Activated CD4-positive, alpha-beta T cell treated with anti-CD3 and anti-CD28 coated beads, Interleukin-2, amount 10 ng/mL, durations not matched to agents 24 days and 14 days (primary cell): ENCODE measurements around the gene MED13L. TPM values are rescaled to one million over a fixed set of nuclear protein-coding genes. Genes with fewer than 3 reads are reported as not detected.
"Not testable (repeated sequence)": the region's sequence is repeated elsewhere in the genome, so short reads cannot be mapped to it uniquely, and the experiment has no call there.

ENCODE experiments used
- DNase-seq: peaks from one replicate; pipeline ENCODE4 v3.0.0; 2022
- H3K27ac Mint-ChIP-seq: one replicate; pipeline ENCODE4 v1.8.0; 2022; ENCODE audit warnings: mild to moderate bottlenecking, mixed read lengths
- H3K27me3 Mint-ChIP-seq: one replicate; pipeline ENCODE4 v1.8.0; 2022; ENCODE audit warnings: mixed read lengths
- H3K36me3 Mint-ChIP-seq: one replicate; pipeline ENCODE4 v1.8.0; 2022; ENCODE audit warnings: low read depth, mild to moderate bottlenecking, mixed read lengths
- H3K4me1 Mint-ChIP-seq: one replicate; pipeline ENCODE4 v1.8.0; 2021; ENCODE audit warnings: mixed read lengths
- H3K4me3 Mint-ChIP-seq: one replicate; pipeline ENCODE4 v1.8.0; 2022; ENCODE audit warnings: mild to moderate bottlenecking, moderate library complexity, mixed read lengths
- H3K9me3 Mint-ChIP-seq: one replicate; pipeline ENCODE4 v1.8.0; 2021; ENCODE audit warnings: mixed read lengths
- intact Hi-C: fragments of 100-400 bp; cut with micrococcal nuclease; formaldehyde crosslinking; loops from one replicate; pipeline ENCODE4 v1.15.1; 2023
- total RNA-seq: library from RNA; stranded (reverse); gene quantifications from 2 replicates; pipeline ENCODE4 v1.2.3, GENCODE V29; 2022

Gene MED13L
- total RNA-seq, 1 donor from 2014 or later: 62.9 TPM

DNA sequence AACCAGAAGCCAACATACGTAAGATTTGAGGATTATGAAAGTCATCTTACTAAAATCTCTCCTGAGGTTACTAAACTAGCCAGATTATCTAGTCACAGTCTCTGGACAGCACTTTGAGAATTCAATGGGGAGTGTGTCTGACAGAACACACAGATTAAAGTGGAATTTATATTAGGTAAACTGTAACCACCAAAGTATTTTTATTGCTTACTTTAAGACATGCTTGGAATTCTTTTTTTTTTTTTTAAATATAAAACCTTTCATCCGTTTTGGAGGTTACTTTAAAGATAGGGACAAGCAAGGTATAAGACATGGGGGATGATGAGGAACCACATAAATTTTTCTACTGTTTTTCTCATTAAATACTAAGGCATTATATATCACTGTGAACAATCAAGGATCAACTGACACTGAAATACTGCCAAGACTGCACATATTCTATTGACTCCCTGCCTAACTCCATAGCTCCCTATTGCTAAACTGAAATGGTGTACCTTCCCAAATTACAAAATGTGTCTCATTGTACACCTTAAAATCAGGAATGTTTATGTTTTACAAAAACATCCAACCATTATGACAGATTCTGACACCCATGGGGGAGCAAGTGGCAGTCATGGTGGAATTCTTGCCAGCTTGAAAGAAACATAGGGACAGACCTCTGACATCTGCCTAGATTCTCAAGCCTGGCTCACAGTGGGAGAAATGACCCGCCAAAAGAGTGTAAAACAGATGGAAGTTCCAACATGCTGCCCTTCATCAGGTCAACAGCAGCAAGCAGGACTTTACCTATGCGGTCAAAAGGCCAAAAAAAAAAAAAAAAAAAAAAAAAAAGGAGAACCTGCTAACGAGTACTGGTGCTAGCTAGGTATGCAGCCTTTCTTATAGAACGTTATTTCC is 239.3 kb downstream of the MED13L start:
- H3K4me3 Mint-ChIP-seq: no peak overlapping the region
- H3K9me3 Mint-ChIP-seq: no peaks in the 10 kb centered on the region
- peaks cover 2% of the 10 kb centered on the region for H3K36me3 Mint-ChIP-seq
- DNase-seq: no peak
- no peaks in the 10 kb centered on the region for H3K4me1 Mint-ChIP-seq
- intact Hi-C loops: no loop called here
- no peaks in the 10 kb centered on the region for H3K27me3 Mint-ChIP-seq
- no peak overlapping the region for H3K27ac Mint-ChIP-seq

DNA sequence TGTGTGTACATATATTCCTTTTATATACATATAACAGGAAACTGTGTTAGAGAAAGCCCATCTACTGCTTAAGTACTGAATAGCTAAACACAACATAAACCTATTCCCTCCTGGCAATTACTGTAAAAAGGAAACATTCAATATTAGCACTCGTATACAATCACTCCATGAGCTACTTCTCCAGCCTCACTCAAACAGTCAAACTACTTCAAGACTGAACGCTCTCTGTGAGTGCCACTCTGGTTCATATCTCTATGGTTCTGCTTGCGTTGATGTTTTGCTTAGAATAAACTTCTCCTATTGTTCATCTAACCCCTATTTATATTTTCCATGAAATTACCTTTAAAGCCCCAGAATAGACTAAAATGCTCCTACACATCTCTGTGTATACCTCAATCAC is 243.7 kb downstream of the MED13L start:
- no peak for DNase-seq
- H3K4me3 Mint-ChIP-seq: no peak overlapping the region
- intact Hi-C loops: no loop called here
- peaks cover 6% of the 10 kb centered on the region for H3K9me3 Mint-ChIP-seq
- no peaks in the 10 kb centered on the region for H3K4me1 Mint-ChIP-seq
- H3K27me3 Mint-ChIP-seq: no peaks in the 10 kb centered on the region
- H3K36me3 Mint-ChIP-seq: peaks cover 2% of the 10 kb centered on the region
- H3K27ac Mint-ChIP-seq: no peak overlapping the region

DNA sequence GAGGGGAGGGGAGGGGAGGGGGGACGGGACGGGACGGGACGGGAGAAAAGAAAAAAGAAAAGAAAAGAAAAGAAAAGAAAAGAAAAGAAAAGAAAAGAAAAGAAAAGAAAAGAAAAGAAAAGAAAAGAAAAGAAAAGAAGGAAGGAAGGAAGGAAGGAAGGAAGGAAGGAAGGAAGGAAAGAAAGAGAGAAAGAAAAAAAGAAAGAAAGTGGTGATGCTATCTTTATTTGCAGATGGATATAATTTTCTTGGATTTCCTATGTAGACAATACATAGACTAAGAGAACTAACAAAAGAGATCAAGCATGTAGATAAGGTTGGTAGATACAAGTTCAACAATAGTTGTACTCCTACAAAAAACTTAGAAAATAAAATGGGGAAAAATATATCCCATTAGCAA is 245.9 kb downstream of the MED13L start:
- H3K4me1 Mint-ChIP-seq, H3K27me3 Mint-ChIP-seq, H3K27ac Mint-ChIP-seq, H3K36me3 Mint-ChIP-seq, DNase-seq, intact Hi-C loops, H3K9me3 Mint-ChIP-seq, H3K4me3 Mint-ChIP-seq: not testable (repeated sequence)

DNA sequence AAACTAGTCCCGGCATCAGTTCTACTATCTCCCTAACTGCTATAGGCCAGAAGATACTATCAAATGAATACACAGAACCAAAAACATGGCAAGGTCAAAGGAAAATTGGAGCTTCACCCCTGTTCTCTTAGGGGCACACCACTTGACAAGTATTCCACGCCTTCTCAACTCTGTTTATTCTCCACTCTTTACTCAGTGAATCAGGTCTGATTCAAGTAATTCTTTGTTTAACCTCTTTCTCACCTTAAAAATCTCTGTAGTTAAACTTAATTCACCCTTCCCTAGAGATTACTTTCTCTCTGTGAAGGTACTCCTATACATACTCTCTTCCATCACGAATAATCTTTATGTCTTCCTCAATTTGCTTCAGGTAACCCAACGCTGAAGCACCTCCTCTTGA is 248.9 kb downstream of the MED13L start:
- Mint-ChIP-seq H3K4me1 (peaks cover 8% of the 10 kb centered on the region), H3K9me3 (peaks cover 6% of the 10 kb centered on the region), H3K27ac (no peak overlapping the region), H3K27me3 (no peaks in the 10 kb centered on the region), H3K4me3 (no peak overlapping the region), H3K36me3 (peaks cover 2% of the 10 kb centered on the region)
- DNase-seq: no peak
- intact Hi-C loops: no loop called here

- Mint-ChIP-seq H3K4me3 (no peak overlapping the region), H3K9me3 (peaks cover 2% of the 10 kb centered on the region), H3K4me1 (peaks cover 8% of the 10 kb centered on the region), H3K27me3 (no peaks in the 10 kb centered on the region), H3K27ac (no peak overlapping the region), H3K36me3 (peaks cover 2% of the 10 kb centered on the region)
- no peak for DNase-seq
- intact Hi-C loops: no loop called here
Measured at GRCh38 chr12:116027551-116027821, 250.0 kb downstream of the MED13L start.

- Mint-ChIP-seq H3K36me3 (peaks cover 2% of the 10 kb centered on the region), H3K4me1 (peaks cover 8% of the 10 kb centered on the region), H3K27ac (no peak overlapping the region), H3K4me3 (no peak overlapping the region), H3K9me3 (no peaks in the 10 kb centered on the region), H3K27me3 (no peaks in the 10 kb centered on the region)
- no peak for DNase-seq
- intact Hi-C loops: no loop called here
Measured at GRCh38 chr12:116026768-116027550, 250.5 kb downstream of the MED13L start.

- H3K27ac Mint-ChIP-seq: no peak overlapping the region
- peaks cover 2% of the 10 kb centered on the region for H3K36me3 Mint-ChIP-seq
- no peak overlapping the region for H3K4me3 Mint-ChIP-seq
- H3K27me3 Mint-ChIP-seq: no peaks in the 10 kb centered on the region
- peaks cover 8% of the 10 kb centered on the region for H3K4me1 Mint-ChIP-seq
- no peak for DNase-seq
- intact Hi-C loops: no loop called here
- no peaks in the 10 kb centered on the region for H3K9me3 Mint-ChIP-seq
Measured at GRCh38 chr12:116026346-116026745, 251.1 kb downstream of the MED13L start.

DNA sequence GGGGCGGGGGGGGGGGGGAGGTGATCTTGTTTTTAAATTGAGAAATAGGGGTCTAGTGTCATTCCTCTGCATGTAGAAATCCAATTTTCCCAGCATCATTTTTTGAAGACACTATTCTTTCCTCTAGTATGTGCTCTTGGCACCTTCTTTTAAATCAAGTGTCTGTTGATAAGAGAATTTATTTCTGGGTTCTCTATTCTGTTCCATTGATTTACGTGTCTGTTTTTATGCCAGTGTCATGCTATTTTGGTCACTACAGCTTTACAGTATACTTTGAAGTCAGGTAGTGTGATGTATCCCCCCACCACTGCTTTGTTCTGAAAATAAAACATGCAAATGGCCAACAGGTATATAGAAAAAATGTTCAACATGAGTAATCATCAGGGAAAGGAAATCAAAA is 252.7 kb downstream of the MED13L start:
- H3K4me1 Mint-ChIP-seq: peaks cover 8% of the 10 kb centered on the region
- H3K9me3 Mint-ChIP-seq: no peaks in the 10 kb centered on the region
- no peak overlapping the region for H3K4me3 Mint-ChIP-seq
- H3K27me3 Mint-ChIP-seq: no peaks in the 10 kb centered on the region
- H3K36me3 Mint-ChIP-seq: peaks cover under 1% of the 10 kb centered on the region
- intact Hi-C loops: no loop called here
- no peak overlapping the region for H3K27ac Mint-ChIP-seq
- no peak for DNase-seq

- no peak for DNase-seq
- Mint-ChIP-seq H3K27me3 (no peaks in the 10 kb centered on the region), H3K4me3 (no peak overlapping the region), H3K9me3 (no peaks in the 10 kb centered on the region), H3K4me1 (no peaks in the 10 kb centered on the region), H3K36me3 (peaks cover 21% of the 10 kb centered on the region), H3K27ac (no peak overlapping the region)
- intact Hi-C loops: loop anchor here (5.0 kb wide), 1 partner anchor 218 kb away; no protein-coding TSS in a partner anchor
Measured at GRCh38 chr12:116019415-116019814, 258.1 kb downstream of the MED13L start.

GRCh38 chr12:116018282-116018681 is 259.2 kb downstream of the MED13L start:
- Mint-ChIP-seq H3K4me3 (no peak overlapping the region), H3K36me3 (peaks cover 26% of the 10 kb centered on the region), H3K27me3 (no peaks in the 10 kb centered on the region), H3K4me1 (no peaks in the 10 kb centered on the region), H3K27ac (no peak overlapping the region), H3K9me3 (no peaks in the 10 kb centered on the region)
- intact Hi-C loops: loop anchor here (5.0 kb wide), 1 partner anchor 219 kb away; no protein-coding TSS in a partner anchor
- DNase-seq: no peak

DNA sequence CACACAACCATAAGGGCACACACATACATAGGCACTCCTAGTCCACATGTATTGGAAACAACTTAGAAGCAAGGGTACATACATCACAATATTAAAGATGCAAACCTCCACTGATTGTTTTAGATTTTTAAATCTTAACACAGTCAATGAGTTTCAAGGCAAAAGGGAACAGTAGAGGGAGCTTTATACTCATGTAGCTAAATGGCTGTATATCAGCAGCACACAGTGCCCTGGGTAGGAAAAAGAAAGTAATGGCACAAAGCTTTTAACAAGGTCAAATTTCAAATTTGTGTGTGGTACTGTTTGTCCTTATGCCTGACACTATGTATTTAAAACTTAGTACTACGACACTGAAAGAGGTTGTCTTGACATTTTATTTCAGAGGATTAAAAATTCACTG is 262.0 kb downstream of the MED13L start:
- Mint-ChIP-seq H3K9me3 (no peaks in the 10 kb centered on the region), H3K36me3 (peaks cover 43% of the 10 kb centered on the region), H3K27me3 (no peaks in the 10 kb centered on the region), H3K27ac (no peak overlapping the region), H3K4me1 (no peaks in the 10 kb centered on the region), H3K4me3 (no peak overlapping the region)
- DNase-seq: no peak
- intact Hi-C loops: loop anchor here (5.0 kb wide), 1 partner anchor 222 kb away; no protein-coding TSS in a partner anchor

GRCh38 chr12:116012757-116013156 is 264.7 kb downstream of the MED13L start:
- Mint-ChIP-seq H3K4me1 (no peaks in the 10 kb centered on the region), H3K27ac (no peak overlapping the region), H3K27me3 (no peaks in the 10 kb centered on the region), H3K9me3 (no peaks in the 10 kb centered on the region), H3K4me3 (no peak overlapping the region), H3K36me3 (peaks cover 47% of the 10 kb centered on the region)
- DNase-seq: no peak
- intact Hi-C loops: no loop called here

- Mint-ChIP-seq H3K4me1 (no peaks in the 10 kb centered on the region), H3K36me3 (peaks cover 45% of the 10 kb centered on the region), H3K27ac (no peak overlapping the region), H3K9me3 (no peaks in the 10 kb centered on the region), H3K27me3 (no peaks in the 10 kb centered on the region), H3K4me3 (no peak overlapping the region)
- DNase-seq: no peak
- intact Hi-C loops: no loop called here
Measured at GRCh38 chr12:116011217-116011616, 266.3 kb downstream of the MED13L start.

- DNase-seq: no peak
- no peaks in the 10 kb centered on the region for H3K27me3 Mint-ChIP-seq
- no peaks in the 10 kb centered on the region for H3K4me1 Mint-ChIP-seq
- no peak overlapping the region for H3K27ac Mint-ChIP-seq
- intact Hi-C loops: no loop called here
- peaks cover 47% of the 10 kb centered on the region for H3K36me3 Mint-ChIP-seq
- H3K9me3 Mint-ChIP-seq: no peaks in the 10 kb centered on the region
- no peak overlapping the region for H3K4me3 Mint-ChIP-seq
Measured at GRCh38 chr12:116010467-116010866, 267.0 kb downstream of the MED13L start.
